OCI-LY1 (cell line): ENCODE measurements around the gene TBL1X.

ENCODE experiments used
- H2AFZ ChIP-seq: fragments of 200-600 bp; sonication (generic), shearing (Covaris generic); 2 replicates; pipeline ENCODE4 v1.6.0; 2014; ENCODE audit warnings: antibody characterized with exemption, mild to moderate bottlenecking, low read length
- H3F3A ChIP-seq: fragments of 200-600 bp; sonication (generic), shearing (Covaris generic); 2 replicates; pipeline ENCODE4 v1.6.0; 2014; ENCODE audit warnings: mild to moderate bottlenecking, antibody characterized with exemption, low read length, moderate library complexity; ENCODE audit not compliant: insufficient read depth
- H3K27ac ChIP-seq: fragments of 200-600 bp; sonication (generic); 2 replicates; pipeline ENCODE4 v1.5.1; 2014; ENCODE audit warnings: low read length, mixed run types, mild to moderate bottlenecking, low read depth; ENCODE audit not compliant: poor library complexity, severe bottlenecking
- H3K27me3 ChIP-seq: fragments of 200-600 bp; sonication (generic); 2 replicates; pipeline ENCODE4 v1.6.0; 2014; ENCODE audit warnings: antibody characterized with exemption, mild to moderate bottlenecking, low read length, moderate library complexity; ENCODE audit not compliant: insufficient read depth
- H3K36me3 ChIP-seq: fragments of 200-600 bp; sonication (generic); 2 replicates; pipeline ENCODE4 v1.6.1; 2014; ENCODE audit warnings: mild to moderate bottlenecking, antibody characterized with exemption, low read length, moderate library complexity, mixed read lengths; ENCODE audit not compliant: insufficient read depth
- H3K4me1 ChIP-seq: fragments of 200-600 bp; sonication (generic); 2 replicates; pipeline ENCODE4 v1.5.1; 2014; ENCODE audit warnings: mild to moderate bottlenecking, low read length, moderate library complexity; ENCODE audit not compliant: insufficient read depth, severe bottlenecking
- H3K4me2 ChIP-seq: fragments of 200-600 bp; sonication (generic), shearing (Covaris generic); 2 replicates; pipeline ENCODE4 v1.6.1; 2014; ENCODE audit warnings: low read length
- H3K4me3 ChIP-seq: fragments of 200-600 bp; sonication (generic); 2 replicates; pipeline ENCODE4 v1.5.1; 2014; ENCODE audit warnings: low read length, low read depth, mild to moderate bottlenecking, mixed read lengths; ENCODE audit not compliant: poor library complexity, severe bottlenecking
- H3K79me2 ChIP-seq: fragments of 200-600 bp; shearing (Covaris generic); 2 replicates; pipeline ENCODE4 v1.6.1; 2016; ENCODE audit warnings: mixed run types, low read length, mixed read lengths; ENCODE audit not compliant: insufficient read depth
- H3K9ac ChIP-seq: fragments of 200-600 bp; sonication (generic), shearing (Covaris generic); 2 replicates; pipeline ENCODE4 v1.6.1; 2014; ENCODE audit warnings: mild to moderate bottlenecking, low read length, mixed read lengths
- H3K9me2 ChIP-seq: fragments of 200-600 bp; sonication (generic), shearing (Covaris generic); 2 replicates; pipeline ENCODE4 v1.6.1; 2014; ENCODE audit warnings: low read depth, mild to moderate bottlenecking, low read length, mixed read lengths
- H3K9me3 ChIP-seq: fragments of 200-600 bp; shearing (Covaris generic); 2 replicates; pipeline ENCODE4 v1.6.1; 2014; ENCODE audit warnings: low read length, mixed read lengths
- H4K20me1 ChIP-seq: fragments of 200-600 bp; sonication (generic), shearing (Covaris generic); 2 replicates; pipeline ENCODE4 v1.6.0; 2016; ENCODE audit warnings: mild to moderate bottlenecking, low read length; ENCODE audit not compliant: insufficient read depth
- CTCF ChIP-seq: fragments of 200-600 bp; sonication (generic), shearing (Covaris generic); IDR thresholded peaks from 2 replicates; pipeline ENCODE4 v1.5.1; 2017; ENCODE audit warnings: mild to moderate bottlenecking, antibody characterized with exemption, low read length, moderate library complexity, mixed read lengths
- EZH2 ChIP-seq: fragments of 200-600 bp; sonication (generic), shearing (Covaris generic); IDR thresholded peaks from 2 replicates; pipeline ENCODE4 v1.8.0; 2017; ENCODE audit warnings: borderline replicate concordance, mixed run types, mild to moderate bottlenecking, antibody characterized with exemption, low read length, moderate library complexity, mixed read lengths

The TBL1X gene

DNA sequence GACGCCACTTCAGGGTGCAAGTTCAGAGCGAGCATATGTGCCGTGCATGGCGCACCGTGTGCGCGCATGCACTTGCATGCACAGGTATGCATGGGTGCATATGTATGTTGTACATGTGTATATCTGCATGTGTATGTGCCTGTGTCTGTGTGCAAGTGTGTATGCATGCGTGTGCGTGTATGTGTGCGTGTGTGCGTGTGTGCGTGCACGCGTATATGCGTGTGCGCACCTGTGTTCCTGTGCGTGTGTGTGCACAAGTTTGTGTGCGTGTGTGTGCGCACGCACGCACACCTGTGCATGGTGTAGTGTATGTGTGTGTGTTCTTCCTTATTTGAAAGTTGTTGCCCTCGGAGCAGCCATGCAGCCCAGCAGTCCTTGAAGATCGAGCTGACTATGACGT, 224.0 kb downstream of the TBL1X start:
- no peak overlapping the region for H3K27ac ChIP-seq
- no peak overlapping the region for H2AFZ ChIP-seq
- no peaks in the 10 kb centered on the region for H3F3A ChIP-seq
- no peaks in the 10 kb centered on the region for H3K9me3 ChIP-seq
- H3K4me3 ChIP-seq = no peak overlapping the region
- H3K9ac ChIP-seq = no peak overlapping the region
- peaks cover 45% of the 10 kb centered on the region for H3K36me3 ChIP-seq
- no peaks in the 10 kb centered on the region for H3K4me1 ChIP-seq
- no peaks in the 10 kb centered on the region for H3K9me2 ChIP-seq
- no peak overlapping the region for H3K4me2 ChIP-seq
- H4K20me1 ChIP-seq = no peaks in the 10 kb centered on the region
- H3K79me2 ChIP-seq = no peaks in the 10 kb centered on the region
- no peak for TF ChIP-seq CTCF
- no peak for TF ChIP-seq EZH2
- no peaks in the 10 kb centered on the region for H3K27me3 ChIP-seq

GRCh38 chrX:9690046-9690445, 225.2 kb downstream of the TBL1X start:
- Histone ChIP-seq H3K4me1 (no peaks in the 10 kb centered on the region), H3K9me2 (no peaks in the 10 kb centered on the region), H3K4me3 (no peak overlapping the region), H2AFZ (no peak overlapping the region), H3F3A (no peaks in the 10 kb centered on the region), H3K9ac (no peak overlapping the region), H3K79me2 (no peaks in the 10 kb centered on the region), H4K20me1 (no peaks in the 10 kb centered on the region), H3K4me2 (no peak overlapping the region), H3K9me3 (no peaks in the 10 kb centered on the region), H3K36me3 (peaks cover 45% of the 10 kb centered on the region), H3K27me3 (no peaks in the 10 kb centered on the region), H3K27ac (no peak overlapping the region)
- TF ChIP-seq CTCF (no peak), EZH2 (no peak)

- Histone ChIP-seq H3K9me3 (no peaks in the 10 kb centered on the region), H3K27me3 (no peaks in the 10 kb centered on the region), H3F3A (no peaks in the 10 kb centered on the region), H3K36me3 (peaks cover 71% of the 10 kb centered on the region), H3K4me2 (no peak overlapping the region), H3K4me3 (no peak overlapping the region), H3K4me1 (no peaks in the 10 kb centered on the region), H3K79me2 (no peaks in the 10 kb centered on the region), H3K9ac (no peak overlapping the region), H4K20me1 (no peaks in the 10 kb centered on the region), H3K9me2 (no peaks in the 10 kb centered on the region), H2AFZ (no peak overlapping the region), H3K27ac (no peak overlapping the region)
- TF ChIP-seq EZH2 (no peak), CTCF (no peak)
Measured at GRCh38 chrX:9693307-9694001, 228.6 kb downstream of the TBL1X start.
